GM12878 (cell line): Measurements from ENCODE around the gene OS9. TPM values are rescaled to one million over a fixed set of nuclear protein-coding genes. Genes with fewer than 3 reads are reported as not detected.

Source experiments
- ATAC-seq: fragments of 200-7000 bp; cut with Tn5 transposase; 3 replicates; pipeline ENCODE4 v1.9.1; 2020; ENCODE audit warnings: mild to moderate bottlenecking, moderate library complexity
- BruUV-seq: library from RNA; stranded (reverse); fragments of 400-500 nt; replicated peaks from 2 replicates; lab custom pipeline; 2021; lab: Mats Ljungman, UMichigan
- CTCF ChIA-PET: fragments of 300-600 bp; sonication (Branson Sonifier 250); formaldehyde crosslinking; extraction: SDS; loops from one replicate; lab custom pipeline; 2021; ENCODE audit warnings: inconsistent platforms; lab: Yijun Ruan, JAX
- POLR2A ChIA-PET: fragments of 350-600 bp; formaldehyde crosslinking; extraction: SDS; loops from one replicate; lab custom pipeline; 2021; ENCODE audit warnings: inconsistent platforms; lab: Charles Lee
- RAD21 ChIA-PET: fragments of 300-600 bp; sonication (Branson Sonifier 250); formaldehyde crosslinking; loops from one replicate; lab custom pipeline; 2023; ENCODE audit warnings: antibody characterized with exemption; ENCODE audit not compliant: unreplicated experiment; lab: Charles Lee
- SMC1A ChIA-PET: fragments of 300-600 bp; sonication (Branson Sonifier 250); formaldehyde crosslinking; loops from one replicate; lab custom pipeline; 2023; ENCODE audit not compliant: unreplicated experiment, uncharacterized antibody; lab: Charles Lee
- DNase-seq: peaks from one replicate; pipeline ENCODE4 v3.0.0-alpha.2; 2011; ENCODE audit warnings: low read depth, low spot score
- FAIRE-seq: peaks from 3 replicates; lab custom pipeline; 2011; peaks lifted over from hg19 to GRCh38; lab: Jason Lieb, UNC
- H2AFZ ChIP-seq: 2 replicates; pipeline ENCODE4 v1.6.0; 2011; ENCODE audit warnings: low read depth, low read length, control low read depth; ENCODE audit not compliant: control insufficient read depth
- H3K27ac ChIP-seq: 2 replicates; pipeline ENCODE4 v1.5.1; 2011; ENCODE audit warnings: control low read depth; ENCODE audit not compliant: control insufficient read depth, insufficient read depth
- H3K27me3 ChIP-seq, 2 experiments: replicated peaks in 1 of 2; 2 replicates each; pipeline versions ENCODE4 v1.6.0 to v1.6.1; 2011; ENCODE audit warnings: low read length in 1 of 2; ENCODE audit not compliant: control insufficient read depth in 2 of 2, insufficient read depth in 2 of 2
- H3K36me3 ChIP-seq, 2 experiments: 2 replicates each; pipeline ENCODE4 v1.5.1; 2011; ENCODE audit warnings: low read length in 1 of 2; ENCODE audit not compliant: control insufficient read depth in 2 of 2, insufficient read depth in 2 of 2
- H3K4me1 ChIP-seq: 2 replicates; pipeline ENCODE4 v1.6.1; 2011; ENCODE audit warnings: mild to moderate bottlenecking, low read length, moderate library complexity, mixed read lengths; ENCODE audit not compliant: control insufficient read depth, insufficient read depth
- H3K4me2 ChIP-seq: 2 replicates; pipeline ENCODE4 v1.6.0; 2011; ENCODE audit warnings: control low read depth; ENCODE audit not compliant: control insufficient read depth, insufficient read depth
- H3K4me3 ChIP-seq: fragments of 200-600 bp; sonication (generic); 2 replicates; pipeline ENCODE4 v1.5.1; 2016
- H3K79me2 ChIP-seq: 2 replicates; pipeline ENCODE4 v1.6.0; 2011; ENCODE audit warnings: low read length; ENCODE audit not compliant: control insufficient read depth, insufficient read depth
- H3K9ac ChIP-seq: 2 replicates; pipeline ENCODE4 v1.8.0; 2011; ENCODE audit warnings: low read length, control low read depth, mixed read lengths; ENCODE audit not compliant: control insufficient read depth, insufficient read depth
- H3K9me3 ChIP-seq: replicated peaks from 3 replicates; pipeline ENCODE4 v1.5.1; 2011; ENCODE audit warnings: mild to moderate bottlenecking, low read length; ENCODE audit not compliant: control insufficient read depth, insufficient read depth
- H4K20me1 ChIP-seq: 2 replicates; pipeline ENCODE4 v1.6.0; 2011; ENCODE audit not compliant: control insufficient read depth, insufficient read depth
- CTCF ChIP-seq, 3 experiments: IDR thresholded peaks in 2 of 3; conservative IDR thresholded peaks in 1 of 3; 2 replicates each; pipeline ENCODE4 v1.5.1; 2011; ENCODE audit warnings: low read depth in 3 of 3, low read length in 3 of 3, mild to moderate bottlenecking in 3 of 3, control low read depth in 2 of 3, moderate library complexity in 2 of 3, inconsistent platforms in 1 of 3, mixed read lengths in 1 of 3; ENCODE audit not compliant: control insufficient read depth in 2 of 3, insufficient read depth in 1 of 3; ENCODE audit errors: extremely low read depth in 1 of 3
- HSF1 ChIP-seq: fragments of 150-350 bp; IDR thresholded peaks from 2 replicates; pipeline ENCODE4 v1.6.1; 2014; ENCODE audit warnings: mild to moderate bottlenecking, low read depth, low read length
- NR2C2 ChIP-seq: IDR thresholded peaks from 2 replicates; pipeline ENCODE4 v1.6.1; 2011; ENCODE audit warnings: borderline replicate concordance, low read depth; ENCODE audit not compliant: control insufficient read depth, insufficient read length
- RAD21 ChIP-seq: IDR thresholded peaks from 2 replicates; pipeline ENCODE4 v1.6.1; 2011; ENCODE audit warnings: mild to moderate bottlenecking, low read depth, low read length, moderate library complexity; ENCODE audit not compliant: insufficient read depth
- SMC3 ChIP-seq: IDR thresholded peaks from 2 replicates; pipeline ENCODE4 v1.6.1; 2011; ENCODE audit warnings: low read length, improper control_type of control experiment, borderline replicate concordance
- ZBED1 ChIP-seq: IDR thresholded peaks from 2 replicates; pipeline ENCODE4 v1.6.1; 2016; ENCODE audit warnings: borderline replicate concordance
- ZNF217 ChIP-seq: fragments of 450-650 bp; IDR thresholded peaks from 2 replicates; pipeline ENCODE4 v1.6.1; 2017; ENCODE audit warnings: antibody characterized with exemption, mild to moderate bottlenecking
- WGBS: methylation state at CpG from one replicate; pipeline ENCODE4 v1.1.6; 2016; ENCODE audit warnings: low lambda C conversion rate; ENCODE audit not compliant: insufficient replicate concordance, insufficient coverage; ENCODE audit errors: missing lambda C conversion rate; 5-methylcytosine and 5-hydroxymethylcytosine counted together
- in situ Hi-C: fragments of 300-500 bp; cut with MboI; formaldehyde crosslinking; loops from 9 replicates; pipeline ENCODE4 v1.14.3; 2018; ENCODE audit warnings: mixed read lengths
- intact Hi-C: fragments of 100-400 bp; cut with micrococcal nuclease; formaldehyde crosslinking; loops from one replicate; pipeline ENCODE4 v1.14.2; 2022; ENCODE audit not compliant: unreplicated experiment
- polyA plus RNA-seq, 11 experiments: library from polyadenylated mRNA; depleted of rRNA in 4 of 11; unstranded in 6 of 11; stranded (reverse) in 5 of 11; fragments of >200 nt; fragmentation: Nextera tagmentation in 4 of 11; fragmentation: Illumina TruSeq in 1 of 11; extraction: Ambion mirVana in 4 of 11; extraction: Trizol in 1 of 11; gene quantifications; 1 replicate in 1 of 11; 2 replicates in 10 of 11; pipeline versions ENCODE4 v1.2.1 to v1.2.3, GENCODE V29; 2011 to 2016; ENCODE audit warnings: inconsistent platforms in 2 of 11, missing spikeins in 2 of 11, low read depth in 1 of 11
- total RNA-seq, 4 experiments: library from RNA; depleted of rRNA in 3 of 4; stranded (reverse); fragments of >200 nt in 3 of 4; fragmentation: Illumina TruSeq in 1 of 4; extraction: Trizol in 1 of 4; gene quantifications; 2 replicates each; pipeline versions ENCODE4 v1.2.1 to v1.2.3, GENCODE V29; 2013 to 2021
- TF ChIP-seq, protein P1 (sequence below): IDR thresholded peaks from 2 replicates; pipeline ENCODE4 v1.6.1; 2011; ENCODE audit warnings: mild to moderate bottlenecking, low read depth, low read length, moderate library complexity; ENCODE audit not compliant: insufficient replicate concordance

Gene OS9
- total and polyA plus RNA-seq, 10 of the 15 experiments (the other 5 are each of a cell fraction or from before 2014, with no cell fraction given), result 5.2 to 106 (median 79.1) TPM

DNA sequence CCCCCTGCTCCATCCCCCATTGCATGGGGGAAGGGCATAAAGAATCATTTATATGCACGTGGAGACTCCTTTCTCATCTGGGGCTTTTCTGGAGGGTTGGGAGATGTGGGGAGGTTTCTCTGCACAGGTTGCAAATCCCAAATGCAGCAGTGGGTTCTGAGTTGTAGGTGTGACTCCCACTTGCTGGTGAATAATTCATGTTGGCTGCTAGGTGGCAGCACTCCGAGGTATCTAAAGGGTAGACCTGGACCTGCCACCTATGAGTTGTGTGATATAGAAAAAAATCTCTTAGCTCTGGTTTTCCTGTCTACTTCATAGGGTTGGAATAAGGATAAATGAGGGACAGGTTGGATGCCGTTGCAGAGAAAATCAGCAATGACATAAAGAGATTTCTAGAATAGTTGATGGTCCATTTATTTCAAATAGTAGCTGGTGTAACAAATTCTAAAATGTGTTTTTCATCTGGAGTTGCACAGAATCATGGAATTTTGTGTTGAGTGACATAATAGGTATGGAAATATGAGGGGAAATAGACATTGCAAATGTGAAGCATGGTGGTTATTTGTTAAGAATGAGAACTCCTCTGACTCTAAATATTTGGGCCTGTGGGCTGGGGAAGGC is 65.5 kb downstream of the OS9 start:
- Histone ChIP-seq H4K20me1 (no peaks in the 10 kb centered on the region; the same call in 1 of the 2 replicates), H3K27ac (no peak overlapping the region), H3K4me3 (no peak overlapping the region), H2AFZ (no peak overlapping the region), H3K9me3 (no peaks in the 10 kb centered on the region; the same call in 2 of the 3 replicates), H3K9ac (no peak overlapping the region), H3K4me2 (no peak overlapping the region), H3K27me3 (peaks cover 0 to 2% of the 10 kb centered on the region in 2 experiments; a peak in 1 of 4 replicates), H3K79me2 (no peaks in the 10 kb centered on the region), H3K4me1 (peaks cover 8% of the 10 kb centered on the region), H3K36me3 (peaks cover 0 to 3% of the 10 kb centered on the region in 2 experiments; a peak in 2 of 4 replicates)
- ChIA-PET SMC1A (interaction anchor here (0.7 to 1.1 kb wide), 4 partner anchors 13 to 145 kb away, joined by 3 to 5 read pairs (median 4); partner anchors contain the start of genes EEF1AKMT3 and METTL1), CTCF (interaction anchor here (0.8 to 2.0 kb wide), 23 partner anchors 8 to 184 kb away, joined by 3 to 11 read pairs (median 4); partner anchors contain the start of genes AVIL, EEF1AKMT3, METTL1 and OS9), POLR2A (no interaction called here), RAD21 (interaction anchor here (1.1 to 1.5 kb wide), 2 partner anchors 137 to 176 kb away, joined by 3 to 4 read pairs; no protein-coding TSS in a partner anchor)
- BruUV-seq, result no TSS peak
- no peak for DNase-seq
- intact Hi-C loops (loop anchor here (5.0 to 10.0 kb wide), 2 partner anchors 73 to 285 kb away; partner anchors contain the start of gene ARHGAP9), in situ Hi-C loops (no loop called here)
- peak; percentile 55 to 59 (median 56) for TF ChIP-seq CTCF (IDR thresholded peaks at IDR 0.05 in 2 of 3, conservative IDR thresholded peaks at IDR 0.05 in 1 of 3; ENCODE audit: control insufficient read depth in 2 of 3, extremely low read depth in 1 of 3, insufficient read depth in 1 of 3, low read depth in 3 of 3, low read length in 3 of 3)
- no peak for TF ChIP-seq ZBED1
- TF ChIP-seq NR2C2, result no peak
- TF ChIP-seq, protein P1, sequence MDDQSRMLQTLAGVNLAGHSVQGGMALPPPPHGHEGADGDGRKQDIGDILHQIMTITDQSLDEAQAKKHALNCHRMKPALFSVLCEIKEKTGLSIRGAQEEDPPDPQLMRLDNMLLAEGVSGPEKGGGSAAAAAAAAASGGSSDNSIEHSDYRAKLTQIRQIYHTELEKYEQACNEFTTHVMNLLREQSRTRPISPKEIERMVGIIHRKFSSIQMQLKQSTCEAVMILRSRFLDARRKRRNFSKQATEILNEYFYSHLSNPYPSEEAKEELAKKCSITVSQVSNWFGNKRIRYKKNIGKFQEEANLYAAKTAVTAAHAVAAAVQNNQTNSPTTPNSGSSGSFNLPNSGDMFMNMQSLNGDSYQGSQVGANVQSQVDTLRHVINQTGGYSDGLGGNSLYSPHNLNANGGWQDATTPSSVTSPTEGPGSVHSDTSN, result peak; percentile 20
- TF ChIP-seq ZNF217, result no peak
- no peak for TF ChIP-seq HSF1
- peak; percentile 40; the same call in 1 of the 2 replicates for TF ChIP-seq RAD21
- TF ChIP-seq SMC3, result peak; percentile 16; the same call in 1 of the 2 replicates
- WGBS, result 11% methylated on average over 3 of the region's 3 CpGs
- FAIRE-seq, result peak; percentile 47
- ATAC-seq, result peak; percentile 43
